Liver (tissue), 9 donors: Measurements from ENCODE around the gene TSEN2. TPM values are rescaled to one million over a fixed set of nuclear protein-coding genes. Genes with fewer than 3 reads are reported as not detected.
A peak's percentile ranks its signal among the peaks of the same experiment; 100 is the strongest.

Experiments used
- DNase-seq: peaks from one replicate; pipeline ENCODE4 v3.0.0-alpha.2; 2017; ENCODE audit warnings: low spot score
- H3K27ac ChIP-seq, 2 donors: one replicate each; pipeline ENCODE4 v1.7.0; 2013; ENCODE audit warnings: inconsistent platforms in 2 of 2, low read length in 2 of 2, control low read depth in 1 of 2, low read depth in 1 of 2, mild to moderate bottlenecking in 1 of 2
- H3K27me3 ChIP-seq, 4 donors: one replicate each; pipeline versions ENCODE4 v1.6.1 to v1.7.0; 2013; ENCODE audit warnings: low read length in 3 of 4, inconsistent platforms in 1 of 4, mild to moderate bottlenecking in 1 of 4, moderate library complexity in 1 of 4; ENCODE audit not compliant: control insufficient read depth in 4 of 4, insufficient read depth in 4 of 4
- H3K36me3 ChIP-seq, 4 donors: one replicate each; pipeline versions ENCODE4 v1.6.1 to v1.7.0; 2013; ENCODE audit warnings: low read length in 3 of 4, mild to moderate bottlenecking in 3 of 4, low read depth in 1 of 4, moderate library complexity in 1 of 4; ENCODE audit not compliant: control insufficient read depth in 4 of 4, insufficient read depth in 3 of 4
- H3K4me1 ChIP-seq, 4 donors: one replicate each; pipeline versions ENCODE4 v1.6.1 to v1.7.0; 2013; ENCODE audit warnings: low read length in 3 of 4, mild to moderate bottlenecking in 3 of 4, moderate library complexity in 1 of 4; ENCODE audit not compliant: control insufficient read depth in 4 of 4, insufficient read depth in 4 of 4
- H3K4me3 ChIP-seq, 3 donors: one replicate each; pipeline versions ENCODE4 v1.6.1 to v1.7.0; 2013; ENCODE audit warnings: low read length in 3 of 3, control low read depth in 1 of 3, low read depth in 1 of 3, mild to moderate bottlenecking in 1 of 3
- H3K9ac ChIP-seq, 2 donors: one replicate each; pipeline ENCODE4 v1.7.0; 2013; ENCODE audit warnings: low read length in 2 of 2, mild to moderate bottlenecking in 2 of 2, moderate library complexity in 2 of 2, control low read depth in 1 of 2, low read depth in 1 of 2
- H3K9me3 ChIP-seq, 4 donors: one replicate each; pipeline versions ENCODE4 v1.6.1 to v1.7.0; 2013; ENCODE audit warnings: low read length in 3 of 4; ENCODE audit not compliant: control insufficient read depth in 4 of 4
- ATF3 ChIP-seq: IDR thresholded peaks from 2 replicates; pipeline ENCODE4 v1.6.1; 2016; ENCODE audit warnings: antibody characterized with exemption
- FOXA1 ChIP-seq: IDR thresholded peaks from 2 replicates; pipeline ENCODE4 v1.6.1; 2016; ENCODE audit warnings: antibody characterized with exemption
- FOXA2 ChIP-seq: IDR thresholded peaks from 2 replicates; pipeline ENCODE4 v1.6.1; 2016; ENCODE audit warnings: antibody characterized with exemption
- GABPA ChIP-seq, 2 donors: IDR thresholded peaks in 1 of 2; conservative IDR thresholded peaks in 1 of 2; 2 replicates each; pipeline ENCODE4 v1.6.1; 2016; ENCODE audit warnings: antibody characterized with exemption in 2 of 2, mild to moderate bottlenecking in 1 of 2, moderate library complexity in 1 of 2
- HNF4A ChIP-seq, 2 donors: conservative IDR thresholded peaks; 2 replicates each; pipeline ENCODE4 v1.6.1; 2016; ENCODE audit warnings: antibody characterized with exemption in 2 of 2, mild to moderate bottlenecking in 2 of 2
- HNF4G ChIP-seq: IDR thresholded peaks from 2 replicates; pipeline ENCODE4 v1.6.1; 2016; ENCODE audit warnings: antibody characterized with exemption
- MAX ChIP-seq: IDR thresholded peaks from 2 replicates; pipeline ENCODE4 v1.6.1; 2016; ENCODE audit warnings: antibody characterized with exemption
- NR2F2 ChIP-seq: IDR thresholded peaks from 2 replicates; pipeline ENCODE4 v1.6.1; 2016; ENCODE audit warnings: antibody characterized with exemption
- RXRA ChIP-seq, 2 donors: IDR thresholded peaks; 2 replicates each; pipeline ENCODE4 v1.6.1; 2017 to 2018; ENCODE audit warnings: antibody characterized with exemption in 2 of 2, mild to moderate bottlenecking in 1 of 2
- SP1 ChIP-seq: IDR thresholded peaks from 2 replicates; pipeline ENCODE4 v1.6.1; 2018; ENCODE audit warnings: antibody characterized with exemption, mild to moderate bottlenecking
- TAF1 ChIP-seq: conservative IDR thresholded peaks from 2 replicates; pipeline ENCODE4 v1.6.1; 2016; ENCODE audit warnings: antibody characterized with exemption, mild to moderate bottlenecking
- YY1 ChIP-seq: IDR thresholded peaks from 2 replicates; pipeline ENCODE4 v1.6.1; 2016; ENCODE audit warnings: antibody characterized with exemption, mild to moderate bottlenecking
- WGBS: extraction: QIAGEN DNeasy Blood & Tissue Kit; methylation state at CpG from one replicate; pipeline ENCODE4 v1.1.7; 2013; 5-methylcytosine and 5-hydroxymethylcytosine counted together
- polyA plus RNA-seq, 2 donors: library from polyadenylated mRNA; stranded (reverse) in 1 of 2; unstranded in 1 of 2; fragments of 200-250 nt in 1 of 2; fragments of >200 nt in 1 of 2; fragmentation: Nextera tagmentation in 1 of 2; extraction: Ambion mirVana in 1 of 2; gene quantifications; one replicate each; pipeline versions ENCODE4 v1.2.1 to v1.2.3, GENCODE V29; 2013 to 2015
- total RNA-seq, 2 donors: library from RNA; depleted of rRNA; stranded (reverse); fragments of >200 nt; gene quantifications; one replicate each; pipeline ENCODE4 v1.2.3, GENCODE V29; 2014
- TF ChIP-seq, protein P1 (sequence below): IDR thresholded peaks from 2 replicates; pipeline ENCODE4 v1.6.1; 2016; ENCODE audit warnings: antibody characterized with exemption
- TF ChIP-seq, protein P2 (sequence below): fragments of 150-350 bp; IDR thresholded peaks from 2 replicates; pipeline ENCODE4 v1.5.1; 2017; ENCODE audit warnings: improper control_type of control experiment, low read depth, low read length; ENCODE audit not compliant: missing input control
- donor health status: healthy.
- donor health status: healthy.
- donor health status: healthy.
- donor health status: healthy.
- donor health status: healthy.

Gene TSEN2
- total and polyA plus RNA-seq, 4 donors, result 4.1 to 14.1 (median 6.9) TPM

DNA sequence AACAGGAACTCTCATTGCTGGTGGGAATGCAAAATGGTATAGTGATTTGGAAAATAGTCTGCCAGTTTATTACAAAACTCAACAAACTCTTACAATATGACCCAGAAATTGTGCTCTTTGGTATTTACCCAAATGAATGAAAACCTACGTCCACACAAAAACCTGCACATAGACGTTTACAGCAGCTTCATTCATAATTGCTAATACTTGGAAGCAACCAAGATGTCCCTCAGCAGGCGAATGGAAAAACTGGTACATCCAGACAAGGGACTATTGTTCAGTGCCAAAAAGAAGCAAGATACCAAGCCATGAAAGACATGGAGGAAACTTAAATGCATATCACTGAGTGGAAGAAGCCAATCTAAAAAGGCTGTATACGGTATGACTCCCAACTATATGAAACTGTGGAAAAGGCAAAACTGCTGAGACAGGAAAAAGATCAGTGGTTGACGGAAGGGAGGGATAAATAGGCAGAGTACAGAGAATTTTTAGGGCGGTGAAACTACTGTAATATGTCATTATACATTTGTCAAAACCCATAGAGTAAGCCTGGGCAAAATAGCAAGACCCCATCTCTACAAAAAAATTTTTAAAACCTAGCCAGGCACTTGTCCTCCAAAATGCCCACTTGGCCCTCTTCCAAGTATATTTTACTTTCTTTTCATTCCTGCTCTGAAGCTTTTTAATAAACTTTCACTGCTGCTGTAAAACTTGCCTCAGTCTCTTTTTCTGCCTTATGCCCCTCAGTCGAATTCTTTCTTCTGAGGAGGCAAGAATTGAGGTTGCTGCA, 65.9 kb downstream of the TSEN2 start:
- H3K27ac ChIP-seq, result no peak overlapping the region
- H3K4me1 ChIP-seq, result peaks cover 0 to 7% (median 4%) of the 10 kb centered on the region in 4 donors
- H3K27me3 ChIP-seq, result peaks cover 0 to 2% (median 0%) of the 10 kb centered on the region in 4 donors
- 75% methylated on average over 7 of the region's 7 CpGs for WGBS
- no peaks in the 10 kb centered on the region for H3K36me3 ChIP-seq
- TF ChIP-seq RXRA (IDR thresholded peaks at IDR 0.05), result no peak
- no peak for TF ChIP-seq SP1
- TF ChIP-seq YY1, result no peak
- TF ChIP-seq FOXA1, result no peak
- no peak for TF ChIP-seq TAF1
- TF ChIP-seq NR2F2, result no peak
- no peak for TF ChIP-seq HNF4G
- TF ChIP-seq HNF4A (conservative IDR thresholded peaks at IDR 0.05), result no peak
- no peak overlapping the region for H3K9ac ChIP-seq
- no peak overlapping the region for H3K4me3 ChIP-seq
- no peak for DNase-seq
- H3K9me3 ChIP-seq, result no peaks in the 10 kb centered on the region

DNA sequence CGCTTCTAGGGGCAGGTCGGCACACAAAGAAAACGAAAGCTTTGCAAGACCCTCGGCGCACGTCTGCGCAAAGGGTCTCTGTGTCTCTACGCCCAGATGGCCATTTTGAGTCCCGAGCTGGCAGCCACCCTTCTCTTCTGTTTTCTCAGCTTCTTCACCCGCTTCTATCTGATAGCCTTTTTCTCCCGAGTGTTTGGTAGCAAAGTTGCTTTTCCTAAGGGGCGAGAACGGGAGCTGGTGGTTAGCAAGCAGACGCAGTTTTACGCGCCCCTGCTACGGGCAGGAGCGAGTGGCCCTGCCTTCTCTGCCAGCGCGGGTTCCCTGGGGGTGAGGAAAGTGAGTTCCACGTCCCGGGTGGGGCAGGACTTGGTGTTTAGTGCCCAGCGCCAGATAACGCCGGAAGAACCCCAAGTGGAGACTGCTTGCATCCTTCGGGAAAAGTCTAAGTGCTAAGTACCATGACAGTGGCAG, 69.7 kb downstream of the TSEN2 start:
- no peaks in the 10 kb centered on the region for H3K36me3 ChIP-seq
- peak overlapping the region in 1 of 2 donors; percentile 15 for H3K9ac ChIP-seq
- DNase-seq, result peak; percentile 57
- H3K27me3 ChIP-seq, result peaks cover 0 to 2% (median 0%) of the 10 kb centered on the region in 4 donors
- H3K4me3 ChIP-seq, result peak overlapping the region; percentile 39 to 53 (median 42)
- H3K4me1 ChIP-seq, result peaks cover 0 to 23% (median 18%) of the 10 kb centered on the region in 4 donors
- TF ChIP-seq GABPA (IDR thresholded peaks at IDR 0.05 in 1 of 2, conservative IDR thresholded peaks at IDR 0.05 in 1 of 2) (no peak), ATF3 (no peak), FOXA2 (no peak), HNF4A (conservative IDR thresholded peaks at IDR 0.05) (no peak), TAF1 (no peak), FOXA1 (no peak)
- H3K27ac ChIP-seq, result no peak overlapping the region
- WGBS, result 6% methylated on average over 26 of the region's 26 CpGs
- H3K9me3 ChIP-seq, result no peaks in the 10 kb centered on the region

DNA sequence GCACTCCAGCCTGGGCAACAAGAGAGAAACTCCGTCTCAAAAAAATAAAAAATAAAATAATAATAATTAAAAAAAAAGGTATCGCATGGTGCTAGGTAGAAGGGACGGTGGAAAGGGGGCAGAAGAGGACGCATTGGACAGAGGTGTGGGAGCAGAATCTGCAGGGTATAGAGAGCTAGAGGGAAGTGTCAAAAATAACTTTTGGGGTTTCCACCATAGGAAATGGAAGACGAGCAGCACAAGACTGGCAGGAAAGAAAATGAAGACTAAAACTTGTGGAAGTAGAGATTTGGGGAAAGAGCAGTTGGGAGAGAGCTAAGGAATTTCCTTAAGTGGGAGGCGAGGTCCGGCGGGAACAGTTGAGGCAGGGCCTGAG, 72.0 kb downstream of the TSEN2 start:
- peak overlapping the region; percentile 97 to 100 for H3K27ac ChIP-seq
- H3K4me1 ChIP-seq, result peaks cover 0 to 39% (median 26%) of the 10 kb centered on the region in 4 donors
- TF ChIP-seq, protein P1, sequence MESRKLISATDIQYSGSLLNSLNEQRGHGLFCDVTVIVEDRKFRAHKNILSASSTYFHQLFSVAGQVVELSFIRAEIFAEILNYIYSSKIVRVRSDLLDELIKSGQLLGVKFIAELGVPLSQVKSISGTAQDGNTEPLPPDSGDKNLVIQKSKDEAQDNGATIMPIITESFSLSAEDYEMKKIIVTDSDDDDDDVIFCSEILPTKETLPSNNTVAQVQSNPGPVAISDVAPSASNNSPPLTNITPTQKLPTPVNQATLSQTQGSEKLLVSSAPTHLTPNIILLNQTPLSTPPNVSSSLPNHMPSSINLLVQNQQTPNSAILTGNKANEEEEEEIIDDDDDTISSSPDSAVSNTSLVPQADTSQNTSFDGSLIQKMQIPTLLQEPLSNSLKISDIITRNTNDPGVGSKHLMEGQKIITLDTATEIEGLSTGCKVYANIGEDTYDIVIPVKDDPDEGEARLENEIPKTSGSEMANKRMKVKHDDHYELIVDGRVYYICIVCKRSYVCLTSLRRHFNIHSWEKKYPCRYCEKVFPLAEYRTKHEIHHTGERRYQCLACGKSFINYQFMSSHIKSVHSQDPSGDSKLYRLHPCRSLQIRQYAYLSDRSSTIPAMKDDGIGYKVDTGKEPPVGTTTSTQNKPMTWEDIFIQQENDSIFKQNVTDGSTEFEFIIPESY, result no peak
- no peak for TF ChIP-seq FOXA2
- no peak for TF ChIP-seq HNF4A (conservative IDR thresholded peaks at IDR 0.05)
- no peak for TF ChIP-seq MAX
- TF ChIP-seq GABPA (IDR thresholded peaks at IDR 0.05 in 1 of 2, conservative IDR thresholded peaks at IDR 0.05 in 1 of 2), result no peak
- TF ChIP-seq, protein P2, sequence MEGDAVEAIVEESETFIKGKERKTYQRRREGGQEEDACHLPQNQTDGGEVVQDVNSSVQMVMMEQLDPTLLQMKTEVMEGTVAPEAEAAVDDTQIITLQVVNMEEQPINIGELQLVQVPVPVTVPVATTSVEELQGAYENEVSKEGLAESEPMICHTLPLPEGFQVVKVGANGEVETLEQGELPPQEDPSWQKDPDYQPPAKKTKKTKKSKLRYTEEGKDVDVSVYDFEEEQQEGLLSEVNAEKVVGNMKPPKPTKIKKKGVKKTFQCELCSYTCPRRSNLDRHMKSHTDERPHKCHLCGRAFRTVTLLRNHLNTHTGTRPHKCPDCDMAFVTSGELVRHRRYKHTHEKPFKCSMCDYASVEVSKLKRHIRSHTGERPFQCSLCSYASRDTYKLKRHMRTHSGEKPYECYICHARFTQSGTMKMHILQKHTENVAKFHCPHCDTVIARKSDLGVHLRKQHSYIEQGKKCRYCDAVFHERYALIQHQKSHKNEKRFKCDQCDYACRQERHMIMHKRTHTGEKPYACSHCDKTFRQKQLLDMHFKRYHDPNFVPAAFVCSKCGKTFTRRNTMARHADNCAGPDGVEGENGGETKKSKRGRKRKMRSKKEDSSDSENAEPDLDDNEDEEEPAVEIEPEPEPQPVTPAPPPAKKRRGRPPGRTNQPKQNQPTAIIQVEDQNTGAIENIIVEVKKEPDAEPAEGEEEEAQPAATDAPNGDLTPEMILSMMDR, result no peak
- no peak for TF ChIP-seq RXRA (IDR thresholded peaks at IDR 0.05)
- peaks cover 0 to 2% (median 0%) of the 10 kb centered on the region in 4 donors for H3K27me3 ChIP-seq
- DNase-seq, result no peak
- H3K9ac ChIP-seq, result peak overlapping the region; percentile 51 to 76
- H3K9me3 ChIP-seq, result no peaks in the 10 kb centered on the region
- H3K36me3 ChIP-seq, result no peaks in the 10 kb centered on the region
- 3% methylated on average over 8 of the region's 8 CpGs for WGBS
- peak overlapping the region; percentile 86 to 99 (median 93) for H3K4me3 ChIP-seq
